Peyer's patch (tissue), 4 donors: Measurements from ENCODE around the gene REPS1. TPM values are rescaled to one million over a fixed set of nuclear protein-coding genes. Genes with fewer than 3 reads are reported as not detected.

Experiments
- DNase-seq, 3 donors: peaks; one replicate each; pipeline ENCODE4 v3.0.0-alpha.2; 2017 to 2019
- H3K27ac ChIP-seq, 4 donors: fragments of 200-600 bp; sonication (generic); one replicate each; pipeline ENCODE4 v1.5.1; 2016 to 2019
- H3K27me3 ChIP-seq, 2 donors: fragments of 200-600 bp; sonication (generic); one replicate each; pipeline ENCODE4 v1.5.1; 2019
- H3K36me3 ChIP-seq, 3 donors: fragments of 200-600 bp; sonication (generic); one replicate each; pipeline ENCODE4 v1.5.1; 2016 to 2019
- H3K4me1 ChIP-seq, 4 donors: fragments of 200-600 bp; sonication (generic); one replicate each; pipeline ENCODE4 v1.5.1; 2016 to 2019
- H3K4me3 ChIP-seq, 4 donors: fragments of 200-600 bp; sonication (generic); 1 replicate in 3 of 4; 2 replicates in 1 of 4; pipeline ENCODE4 v1.5.1; 2016 to 2019; ENCODE audit warnings: mild to moderate bottlenecking in 1 of 4
- H3K9me3 ChIP-seq, 4 donors: fragments of 200-600 bp; sonication (generic); one replicate each; pipeline ENCODE4 v1.5.1; 2016 to 2019; ENCODE audit warnings: mild to moderate bottlenecking in 1 of 4
- POLR2A ChIP-seq, 2 donors: fragments of 450-650 bp; IDR thresholded peaks; one replicate each; pipeline ENCODE4 v1.5.1; 2017; ENCODE audit warnings: antibody characterized with exemption in 2 of 2, mild to moderate bottlenecking in 2 of 2, moderate library complexity in 2 of 2
- total RNA-seq, 4 donors: library from RNA; depleted of rRNA; stranded (reverse); fragments of >200 nt; gene quantifications; one replicate each; pipeline ENCODE4 v1.1.0, GENCODE V29; 2016
- TF ChIP-seq, protein P1 (sequence below), 6 experiments: fragments of 450-650 bp in 4 of 6; fragments of 200-600 bp in 2 of 6; sonication (generic) in 1 of 6; IDR thresholded peaks; one replicate each; pipeline ENCODE4 v1.5.1; 2017 to 2019; ENCODE audit warnings: antibody characterized with exemption in 6 of 6, mild to moderate bottlenecking in 3 of 6, moderate library complexity in 1 of 6

The REPS1 gene, protein sequence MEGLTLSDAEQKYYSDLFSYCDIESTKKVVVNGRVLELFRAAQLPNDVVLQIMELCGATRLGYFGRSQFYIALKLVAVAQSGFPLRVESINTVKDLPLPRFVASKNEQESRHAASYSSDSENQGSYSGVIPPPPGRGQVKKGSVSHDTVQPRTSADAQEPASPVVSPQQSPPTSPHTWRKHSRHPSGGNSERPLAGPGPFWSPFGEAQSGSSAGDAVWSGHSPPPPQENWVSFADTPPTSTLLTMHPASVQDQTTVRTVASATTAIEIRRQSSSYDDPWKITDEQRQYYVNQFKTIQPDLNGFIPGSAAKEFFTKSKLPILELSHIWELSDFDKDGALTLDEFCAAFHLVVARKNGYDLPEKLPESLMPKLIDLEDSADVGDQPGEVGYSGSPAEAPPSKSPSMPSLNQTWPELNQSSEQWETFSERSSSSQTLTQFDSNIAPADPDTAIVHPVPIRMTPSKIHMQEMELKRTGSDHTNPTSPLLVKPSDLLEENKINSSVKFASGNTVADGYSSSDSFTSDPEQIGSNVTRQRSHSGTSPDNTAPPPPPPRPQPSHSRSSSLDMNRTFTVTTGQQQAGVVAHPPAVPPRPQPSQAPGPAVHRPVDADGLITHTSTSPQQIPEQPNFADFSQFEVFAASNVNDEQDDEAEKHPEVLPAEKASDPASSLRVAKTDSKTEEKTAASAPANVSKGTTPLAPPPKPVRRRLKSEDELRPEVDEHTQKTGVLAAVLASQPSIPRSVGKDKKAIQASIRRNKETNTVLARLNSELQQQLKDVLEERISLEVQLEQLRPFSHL
- 10 to 100 TPM; 26.8 to 90.4 (median 61.5) TPM for total RNA-seq

DNA sequence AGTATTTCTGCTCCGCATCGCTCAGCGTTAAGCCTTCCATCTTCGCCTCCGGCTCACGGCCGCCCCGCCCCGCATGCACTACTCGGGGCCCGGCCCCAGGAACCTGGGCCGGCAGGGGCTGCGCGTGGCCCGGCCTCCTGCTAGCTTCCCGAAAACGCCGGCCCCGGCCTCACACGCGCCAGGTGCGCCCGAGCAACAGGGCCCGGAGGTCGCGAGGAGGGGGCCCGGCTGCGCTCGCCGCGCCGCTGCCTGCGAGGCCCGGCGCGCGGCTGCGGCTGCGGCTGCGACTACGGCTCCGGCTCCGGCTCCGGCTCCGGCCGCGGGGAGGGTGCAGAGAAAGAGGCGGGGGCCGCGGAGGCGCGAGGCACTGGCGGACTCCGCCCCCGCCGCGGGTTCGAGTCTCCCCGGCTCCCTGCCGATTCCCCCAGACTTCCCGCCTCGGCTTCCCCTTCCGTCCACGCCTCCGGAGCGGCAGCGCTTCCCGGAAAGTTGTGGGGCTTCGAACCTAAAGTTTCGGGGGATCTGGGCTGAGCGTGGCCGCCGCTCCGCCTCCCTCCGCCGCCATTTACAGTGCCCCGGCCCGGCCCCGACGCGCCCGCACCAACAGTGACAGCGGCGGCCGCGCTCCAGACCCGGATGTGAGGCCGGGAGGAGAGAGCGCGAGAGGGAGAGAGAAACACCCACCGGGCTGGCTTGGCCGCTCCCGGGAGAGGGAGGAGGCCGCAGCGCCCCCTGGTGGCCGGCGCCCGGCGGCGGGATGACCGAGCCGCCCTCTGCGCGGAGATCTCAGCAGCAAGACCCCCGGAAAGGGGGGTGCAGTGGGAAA, at the start of gene REPS1:
Gene REPS1, minus strand, starts transcription at position 611 of the 826 bp plus-strand sequence. Its CDS starts 571 bp downstream, at position 40.
- H3K4me1 ChIP-seq: peaks cover 0 to 36% (median 8%) of the 10 kb centered on the region in 4 donors
- H3K27me3 ChIP-seq: no peaks in the 10 kb centered on the region
- peak; percentile 73 to 81 for TF ChIP-seq POLR2A (IDR thresholded peaks at IDR 0.05)
- TF ChIP-seq, protein P1, sequence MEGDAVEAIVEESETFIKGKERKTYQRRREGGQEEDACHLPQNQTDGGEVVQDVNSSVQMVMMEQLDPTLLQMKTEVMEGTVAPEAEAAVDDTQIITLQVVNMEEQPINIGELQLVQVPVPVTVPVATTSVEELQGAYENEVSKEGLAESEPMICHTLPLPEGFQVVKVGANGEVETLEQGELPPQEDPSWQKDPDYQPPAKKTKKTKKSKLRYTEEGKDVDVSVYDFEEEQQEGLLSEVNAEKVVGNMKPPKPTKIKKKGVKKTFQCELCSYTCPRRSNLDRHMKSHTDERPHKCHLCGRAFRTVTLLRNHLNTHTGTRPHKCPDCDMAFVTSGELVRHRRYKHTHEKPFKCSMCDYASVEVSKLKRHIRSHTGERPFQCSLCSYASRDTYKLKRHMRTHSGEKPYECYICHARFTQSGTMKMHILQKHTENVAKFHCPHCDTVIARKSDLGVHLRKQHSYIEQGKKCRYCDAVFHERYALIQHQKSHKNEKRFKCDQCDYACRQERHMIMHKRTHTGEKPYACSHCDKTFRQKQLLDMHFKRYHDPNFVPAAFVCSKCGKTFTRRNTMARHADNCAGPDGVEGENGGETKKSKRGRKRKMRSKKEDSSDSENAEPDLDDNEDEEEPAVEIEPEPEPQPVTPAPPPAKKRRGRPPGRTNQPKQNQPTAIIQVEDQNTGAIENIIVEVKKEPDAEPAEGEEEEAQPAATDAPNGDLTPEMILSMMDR (IDR thresholded peaks at IDR 0.05): peak; percentile 92 to 99 (median 96)
- peak within 1 kb of the TSS; percentile 88 to 94 (median 90) for H3K27ac ChIP-seq
- DNase-seq: peak; percentile 84 to 95 (median 92)
- H3K4me3 ChIP-seq: peak within 1 kb of the TSS; percentile 79 to 96 (median 90)
- no peaks in the 10 kb centered on the region for H3K9me3 ChIP-seq
- no peaks in the 10 kb centered on the region for H3K36me3 ChIP-seq

DNA sequence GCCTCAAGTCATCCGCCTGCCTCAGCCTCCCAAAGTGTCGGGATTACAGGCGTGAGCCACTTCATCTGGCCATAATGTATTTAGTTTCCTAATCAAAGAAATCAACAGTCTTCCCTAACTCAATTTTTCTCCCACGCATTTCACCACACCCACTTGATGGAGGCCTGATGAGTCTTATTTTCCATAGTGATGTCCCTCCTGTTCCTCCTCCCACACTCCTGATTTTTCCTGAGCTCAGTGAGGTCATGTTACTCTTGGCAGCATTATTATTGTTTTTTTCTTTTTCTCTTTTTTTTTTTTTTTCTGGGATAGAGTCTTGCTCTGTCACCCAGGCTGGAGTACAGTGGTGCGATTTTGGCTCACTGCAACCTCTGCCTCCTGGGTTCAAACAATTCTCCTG, 49.4 kb upstream of the REPS1 start:
- Histone ChIP-seq H3K27ac (no peak overlapping the region), H3K4me3 (no peak overlapping the region), H3K9me3 (no peaks in the 10 kb centered on the region), H3K36me3 (peaks cover 0 to 64% (median 0%) of the 10 kb centered on the region in 3 donors), H3K4me1 (no peaks in the 10 kb centered on the region), H3K27me3 (no peaks in the 10 kb centered on the region)
- no peak for DNase-seq
- TF ChIP-seq, protein P1 (IDR thresholded peaks at IDR 0.05): no peak
- TF ChIP-seq POLR2A (IDR thresholded peaks at IDR 0.05): no peak

DNA sequence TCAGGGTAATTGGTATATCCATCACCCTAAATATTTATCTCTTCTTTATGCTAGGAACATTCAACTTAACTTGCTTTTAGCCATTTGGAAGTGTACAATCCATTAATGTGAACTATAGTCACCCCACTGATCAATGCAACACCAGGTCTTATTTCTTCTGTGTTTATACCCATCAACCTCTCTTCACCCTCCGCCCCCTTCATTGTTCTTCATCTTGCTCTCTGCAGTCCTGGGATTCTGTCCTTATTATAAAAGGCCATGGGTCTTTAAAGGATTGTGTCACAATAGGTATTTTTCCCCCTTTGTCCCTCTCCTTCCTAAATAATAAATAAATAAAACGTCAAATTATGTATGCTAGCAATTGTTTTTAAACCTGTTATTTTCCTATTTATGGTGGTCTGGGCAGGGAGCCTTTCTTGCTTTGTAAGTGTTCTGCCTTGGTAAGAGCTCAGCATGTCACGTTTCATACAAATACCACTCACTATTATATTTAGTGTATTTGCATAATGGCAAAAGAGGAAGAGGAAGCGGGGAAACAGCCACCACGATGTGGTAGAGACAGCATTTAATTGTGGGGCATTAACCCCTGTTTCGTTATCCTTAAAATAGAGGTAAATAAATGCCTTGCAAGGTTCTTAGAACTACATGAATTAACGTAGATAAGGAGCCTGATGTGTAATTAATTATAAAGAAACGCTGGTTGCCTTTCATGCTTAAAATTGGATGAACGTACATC, 42.3 kb upstream of the REPS1 start:
- no peaks in the 10 kb centered on the region for H3K9me3 ChIP-seq
- no peaks in the 10 kb centered on the region for H3K27me3 ChIP-seq
- DNase-seq: peak in 2 of 3 donors; percentile 73 to 75
- H3K4me1 ChIP-seq: peaks cover 0 to 14% (median 4%) of the 10 kb centered on the region in 4 donors
- H3K27ac ChIP-seq: peak overlapping the region in 3 of 4 donors; percentile 86 to 89 (median 87)
- no peak for TF ChIP-seq POLR2A (IDR thresholded peaks at IDR 0.05)
- TF ChIP-seq, protein P1 (IDR thresholded peaks at IDR 0.05): no peak
- H3K36me3 ChIP-seq: peaks cover 0 to 7% (median 0%) of the 10 kb centered on the region in 3 donors
- H3K4me3 ChIP-seq: peak overlapping the region in 3 of 4 donors; percentile 49 to 93 (median 76)

DNA sequence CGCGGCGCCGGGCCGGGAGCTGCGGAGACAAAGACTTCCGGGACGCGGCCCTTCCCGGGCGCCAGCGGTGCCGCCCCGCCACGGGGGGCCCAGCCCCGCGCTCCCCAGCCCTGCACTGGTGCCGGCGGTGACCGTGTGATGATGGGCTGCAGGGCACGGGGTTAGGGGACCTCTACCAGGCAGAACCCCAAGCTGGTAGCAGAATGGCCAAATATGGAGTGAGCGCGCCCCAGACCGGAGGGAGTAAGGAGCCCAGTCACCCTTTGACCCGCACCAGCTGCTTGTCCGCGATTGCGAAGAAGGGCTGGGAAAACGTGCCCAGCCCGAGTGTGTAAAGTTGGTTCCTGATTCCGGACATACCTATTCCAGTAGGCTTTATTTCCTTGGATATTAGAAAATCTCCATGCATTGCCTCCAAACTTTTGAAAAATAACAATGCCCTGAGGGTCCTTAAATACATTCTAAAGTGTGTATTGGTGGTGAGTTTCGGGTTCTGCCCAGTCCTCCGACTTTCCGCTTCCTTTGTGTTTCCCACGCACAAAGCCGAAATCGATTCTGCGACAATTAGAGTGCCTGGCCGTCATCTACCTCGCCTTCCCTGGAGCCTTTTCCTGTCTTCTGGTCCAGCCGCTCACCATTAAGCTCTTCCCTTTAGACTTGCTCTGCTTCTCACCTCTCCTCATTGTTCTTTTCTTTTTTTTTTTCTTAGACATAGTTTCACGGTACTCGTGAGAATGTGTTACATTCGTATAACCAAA, 41.6 kb upstream of the REPS1 start:
- peak; percentile 53 to 86 (median 83) for DNase-seq
- H3K27me3 ChIP-seq: no peaks in the 10 kb centered on the region
- no peaks in the 10 kb centered on the region for H3K36me3 ChIP-seq
- H3K4me3 ChIP-seq: peak overlapping the region; percentile 49 to 93 (median 82)
- H3K4me1 ChIP-seq: peaks cover 0 to 14% (median 4%) of the 10 kb centered on the region in 4 donors
- peak in 1 of 2 donors; percentile 35 for TF ChIP-seq POLR2A (IDR thresholded peaks at IDR 0.05)
- TF ChIP-seq, protein P1 (IDR thresholded peaks at IDR 0.05): peak in 1 of 6 experiments; percentile 1
- no peaks in the 10 kb centered on the region for H3K9me3 ChIP-seq
- peak overlapping the region; percentile 86 to 89 (median 88) for H3K27ac ChIP-seq
